WTC11 (cell line): ENCODE measurements around the gene SH2D1B. TPM values are rescaled to one million over a fixed set of nuclear protein-coding genes. Genes with fewer than 3 reads are reported as not detected.

Experiments used
- ATAC-seq: fragments of 200-7000 bp; cut with Tn5 transposase; 2 replicates; pipeline ENCODE4 v1.10.0; 2021; ENCODE audit warnings: mild to moderate bottlenecking, moderate library complexity
- CTCF ChIA-PET: fragments of 300-600 bp; sonication (Branson Sonifier 250); formaldehyde crosslinking; loops from one replicate; lab custom pipeline; 2021; ENCODE audit warnings: antibody characterized with exemption; lab: Charles Lee
- POLR2A ChIA-PET: fragments of 350-600 bp; sonication (Branson Sonifier 250); formaldehyde crosslinking; loops from one replicate; lab custom pipeline; 2021; ENCODE audit warnings: antibody characterized with exemption; lab: Charles Lee
- DNase-seq: peaks from one replicate; pipeline ENCODE4 v3.0.0; 2021; ENCODE audit warnings: low spot score
- H3K27ac Mint-ChIP-seq: 2 replicates; pipeline ENCODE4 v1.8.0; 2021; ENCODE audit warnings: mixed read lengths
- H3K27me3 Mint-ChIP-seq: 2 replicates; pipeline ENCODE4 v1.8.0; 2021; ENCODE audit warnings: low read depth, mild to moderate bottlenecking, moderate library complexity, mixed read lengths
- H3K36me3 Mint-ChIP-seq: 2 replicates; pipeline ENCODE4 v1.8.0; 2021; ENCODE audit warnings: mixed read lengths
- H3K4me1 Mint-ChIP-seq: 2 replicates; pipeline ENCODE4 v1.8.0; 2022; ENCODE audit warnings: mixed read lengths
- H3K4me3 Mint-ChIP-seq: 2 replicates; pipeline ENCODE4 v1.8.0; 2021; ENCODE audit warnings: mild to moderate bottlenecking, moderate library complexity, mixed read lengths
- H3K9me3 Mint-ChIP-seq: 2 replicates; pipeline ENCODE4 v1.8.0; 2021; ENCODE audit warnings: mixed read lengths
- ESRRA ChIP-seq: sonication (generic); formaldehyde crosslinking; IDR thresholded peaks from 2 replicates; pipeline ENCODE4 v1.8.1; 2022; ENCODE audit warnings: mild to moderate bottlenecking, missing genetic modification reagents, borderline replicate concordance
- FOXJ3 ChIP-seq: sonication (generic); formaldehyde crosslinking; IDR thresholded peaks from 2 replicates; pipeline ENCODE4 v1.9.0; 2021; ENCODE audit warnings: missing genetic modification reagents, mild to moderate bottlenecking, borderline replicate concordance
- JUN ChIP-seq: sonication (generic); formaldehyde crosslinking; IDR thresholded peaks from 2 replicates; pipeline ENCODE4 v1.8.0; 2023; ENCODE audit warnings: mild to moderate bottlenecking, missing genetic modification reagents
- MAX ChIP-seq: sonication (generic); formaldehyde crosslinking; IDR thresholded peaks from 2 replicates; pipeline ENCODE4 v1.8.0; 2022; ENCODE audit warnings: mild to moderate bottlenecking, missing genetic modification reagents
- MYBL2 ChIP-seq: sonication (generic); formaldehyde crosslinking; IDR thresholded peaks from 2 replicates; pipeline ENCODE4 v1.8.1; 2023; ENCODE audit warnings: mild to moderate bottlenecking, moderate library complexity, missing genetic modification reagents
- NFE2L1 ChIP-seq: sonication (generic); formaldehyde crosslinking; IDR thresholded peaks from 2 replicates; pipeline ENCODE4 v1.8.1; 2023; ENCODE audit warnings: missing genetic modification reagents
- NR1H2 ChIP-seq: sonication (generic); formaldehyde crosslinking; IDR thresholded peaks from 2 replicates; pipeline ENCODE4 v1.9.0; 2021; ENCODE audit warnings: mild to moderate bottlenecking, moderate library complexity, missing genetic modification reagents
- NR2C2 ChIP-seq: sonication (generic); formaldehyde crosslinking; IDR thresholded peaks from 2 replicates; pipeline ENCODE4 v1.8.0; 2022; ENCODE audit warnings: mild to moderate bottlenecking, missing genetic modification reagents
- NR3C1 ChIP-seq: sonication (generic); formaldehyde crosslinking; conservative IDR thresholded peaks from 2 replicates; pipeline ENCODE4 v1.8.1; 2023; ENCODE audit warnings: low read depth, mild to moderate bottlenecking, missing genetic modification reagents
- RELA ChIP-seq: sonication (generic); formaldehyde crosslinking; IDR thresholded peaks from 2 replicates; pipeline ENCODE4 v1.8.1; 2022; ENCODE audit warnings: missing genetic modification reagents, mild to moderate bottlenecking, borderline replicate concordance
- SMAD4 ChIP-seq: sonication (generic); formaldehyde crosslinking; IDR thresholded peaks from 2 replicates; pipeline ENCODE4 v1.8.0; 2022; ENCODE audit warnings: mild to moderate bottlenecking, missing genetic modification reagents
- SOX15 ChIP-seq: fragments of 250-450 bp; sonication (Bioruptor Pico); IDR thresholded peaks from 2 replicates; pipeline ENCODE4 v1.9.0; 2021; ENCODE audit warnings: mild to moderate bottlenecking
- TP53 ChIP-seq: sonication (generic); formaldehyde crosslinking; IDR thresholded peaks from 2 replicates; pipeline ENCODE4 v1.8.1; 2023; ENCODE audit warnings: mild to moderate bottlenecking, missing genetic modification reagents
- USF2 ChIP-seq: sonication (generic); formaldehyde crosslinking; IDR thresholded peaks from 2 replicates; pipeline ENCODE4 v1.8.1; 2023; ENCODE audit warnings: mild to moderate bottlenecking, missing genetic modification reagents, moderate library complexity
- ZNF232 ChIP-seq: sonication (generic); formaldehyde crosslinking; IDR thresholded peaks from 2 replicates; pipeline ENCODE4 v1.8.0; 2022; ENCODE audit warnings: mild to moderate bottlenecking, missing genetic modification reagents
- ZNF416 ChIP-seq: fragments of 250-450 bp; sonication (Bioruptor Pico); IDR thresholded peaks from 2 replicates; pipeline ENCODE4 v1.9.0; 2021; ENCODE audit warnings: mild to moderate bottlenecking, inconsistent platforms
- ZNF671 ChIP-seq: fragments of 250-450 bp; sonication (Bioruptor Pico); IDR thresholded peaks from 2 replicates; pipeline ENCODE4 v1.8.0; 2021; ENCODE audit warnings: mild to moderate bottlenecking
- total RNA-seq: library from RNA; stranded (reverse); gene quantifications from 3 replicates; pipeline ENCODE4 v1.2.3, GENCODE V29; 2021
- TF ChIP-seq, protein P1 (sequence below): sonication (generic); formaldehyde crosslinking; conservative IDR thresholded peaks from 2 replicates; pipeline ENCODE4 v1.8.1; 2022; ENCODE audit warnings: mild to moderate bottlenecking, missing genetic modification reagents
- TF ChIP-seq, protein P2 (sequence below): sonication (generic); formaldehyde crosslinking; IDR thresholded peaks from 2 replicates; pipeline ENCODE4 v1.8.0; 2023; ENCODE audit warnings: missing genetic modification reagents, mild to moderate bottlenecking, borderline replicate concordance
- TF ChIP-seq, protein P3 (sequence below): sonication (generic); formaldehyde crosslinking; IDR thresholded peaks from 2 replicates; pipeline ENCODE4 v1.8.1; 2023; ENCODE audit warnings: mild to moderate bottlenecking, missing genetic modification reagents, borderline replicate concordance
- TF ChIP-seq, protein P4 (sequence below): sonication (generic); formaldehyde crosslinking; IDR thresholded peaks from 2 replicates; pipeline ENCODE4 v1.8.0; 2022; ENCODE audit warnings: mild to moderate bottlenecking, missing genetic modification reagents

The SH2D1B gene
- total RNA-seq, 1 experiment from 2014 or later, result not detected

GRCh38 chr1:162406811-162407210, 5.1 kb downstream of the SH2D1B start (continued):
- TF ChIP-seq, protein P1, sequence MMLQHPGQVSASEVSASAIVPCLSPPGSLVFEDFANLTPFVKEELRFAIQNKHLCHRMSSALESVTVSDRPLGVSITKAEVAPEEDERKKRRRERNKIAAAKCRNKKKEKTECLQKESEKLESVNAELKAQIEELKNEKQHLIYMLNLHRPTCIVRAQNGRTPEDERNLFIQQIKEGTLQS (CRISPR knock-in tag), result no peak
- TF ChIP-seq RELA (CRISPR knock-in tag) (no peak), NFE2L1 (no peak), MYBL2 (no peak)

DNA sequence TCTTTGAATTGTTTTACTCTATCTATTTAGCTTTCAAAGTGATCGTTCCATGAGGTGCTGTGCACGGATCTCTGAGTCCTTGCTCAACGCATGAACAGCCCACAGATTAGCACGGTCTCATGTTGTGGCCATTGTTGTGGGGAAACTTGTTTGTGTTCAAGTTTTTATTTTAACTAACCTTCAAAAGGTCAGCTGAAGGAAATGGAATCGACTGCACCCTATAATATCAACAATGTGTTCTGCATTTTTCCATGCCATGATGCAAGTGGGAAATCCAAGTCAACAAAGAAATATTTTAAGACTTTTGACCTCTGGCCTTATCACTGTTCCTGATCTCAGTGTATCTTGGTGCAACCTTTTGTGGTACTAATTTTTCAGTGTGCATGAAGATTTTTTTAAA, 6.1 kb downstream of the SH2D1B start:
- no peaks in the 10 kb centered on the region for H3K27me3 Mint-ChIP-seq
- no peaks in the 10 kb centered on the region for H3K9me3 Mint-ChIP-seq
- DNase-seq, result no peak
- H3K4me3 Mint-ChIP-seq, result no peak overlapping the region
- H3K4me1 Mint-ChIP-seq, result peaks cover 2% of the 10 kb centered on the region; the same call in 1 of the 2 replicates
- no peak for TF ChIP-seq ZNF416 (CRISPR knock-in tag)
- no peak for TF ChIP-seq JUN (CRISPR knock-in tag)
- no peak for TF ChIP-seq SMAD4 (CRISPR knock-in tag)
- TF ChIP-seq, protein P2, sequence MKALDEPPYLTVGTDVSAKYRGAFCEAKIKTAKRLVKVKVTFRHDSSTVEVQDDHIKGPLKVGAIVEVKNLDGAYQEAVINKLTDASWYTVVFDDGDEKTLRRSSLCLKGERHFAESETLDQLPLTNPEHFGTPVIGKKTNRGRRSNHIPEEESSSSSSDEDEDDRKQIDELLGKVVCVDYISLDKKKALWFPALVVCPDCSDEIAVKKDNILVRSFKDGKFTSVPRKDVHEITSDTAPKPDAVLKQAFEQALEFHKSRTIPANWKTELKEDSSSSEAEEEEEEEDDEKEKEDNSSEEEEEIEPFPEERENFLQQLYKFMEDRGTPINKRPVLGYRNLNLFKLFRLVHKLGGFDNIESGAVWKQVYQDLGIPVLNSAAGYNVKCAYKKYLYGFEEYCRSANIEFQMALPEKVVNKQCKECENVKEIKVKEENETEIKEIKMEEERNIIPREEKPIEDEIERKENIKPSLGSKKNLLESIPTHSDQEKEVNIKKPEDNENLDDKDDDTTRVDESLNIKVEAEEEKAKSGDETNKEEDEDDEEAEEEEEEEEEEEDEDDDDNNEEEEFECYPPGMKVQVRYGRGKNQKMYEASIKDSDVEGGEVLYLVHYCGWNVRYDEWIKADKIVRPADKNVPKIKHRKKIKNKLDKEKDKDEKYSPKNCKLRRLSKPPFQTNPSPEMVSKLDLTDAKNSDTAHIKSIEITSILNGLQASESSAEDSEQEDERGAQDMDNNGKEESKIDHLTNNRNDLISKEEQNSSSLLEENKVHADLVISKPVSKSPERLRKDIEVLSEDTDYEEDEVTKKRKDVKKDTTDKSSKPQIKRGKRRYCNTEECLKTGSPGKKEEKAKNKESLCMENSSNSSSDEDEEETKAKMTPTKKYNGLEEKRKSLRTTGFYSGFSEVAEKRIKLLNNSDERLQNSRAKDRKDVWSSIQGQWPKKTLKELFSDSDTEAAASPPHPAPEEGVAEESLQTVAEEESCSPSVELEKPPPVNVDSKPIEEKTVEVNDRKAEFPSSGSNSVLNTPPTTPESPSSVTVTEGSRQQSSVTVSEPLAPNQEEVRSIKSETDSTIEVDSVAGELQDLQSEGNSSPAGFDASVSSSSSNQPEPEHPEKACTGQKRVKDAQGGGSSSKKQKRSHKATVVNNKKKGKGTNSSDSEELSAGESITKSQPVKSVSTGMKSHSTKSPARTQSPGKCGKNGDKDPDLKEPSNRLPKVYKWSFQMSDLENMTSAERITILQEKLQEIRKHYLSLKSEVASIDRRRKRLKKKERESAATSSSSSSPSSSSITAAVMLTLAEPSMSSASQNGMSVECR (CRISPR knock-in tag), result no peak
- TF ChIP-seq USF2, result no peak
- TF ChIP-seq MAX (CRISPR knock-in tag), result no peak
- TF ChIP-seq, protein P3, sequence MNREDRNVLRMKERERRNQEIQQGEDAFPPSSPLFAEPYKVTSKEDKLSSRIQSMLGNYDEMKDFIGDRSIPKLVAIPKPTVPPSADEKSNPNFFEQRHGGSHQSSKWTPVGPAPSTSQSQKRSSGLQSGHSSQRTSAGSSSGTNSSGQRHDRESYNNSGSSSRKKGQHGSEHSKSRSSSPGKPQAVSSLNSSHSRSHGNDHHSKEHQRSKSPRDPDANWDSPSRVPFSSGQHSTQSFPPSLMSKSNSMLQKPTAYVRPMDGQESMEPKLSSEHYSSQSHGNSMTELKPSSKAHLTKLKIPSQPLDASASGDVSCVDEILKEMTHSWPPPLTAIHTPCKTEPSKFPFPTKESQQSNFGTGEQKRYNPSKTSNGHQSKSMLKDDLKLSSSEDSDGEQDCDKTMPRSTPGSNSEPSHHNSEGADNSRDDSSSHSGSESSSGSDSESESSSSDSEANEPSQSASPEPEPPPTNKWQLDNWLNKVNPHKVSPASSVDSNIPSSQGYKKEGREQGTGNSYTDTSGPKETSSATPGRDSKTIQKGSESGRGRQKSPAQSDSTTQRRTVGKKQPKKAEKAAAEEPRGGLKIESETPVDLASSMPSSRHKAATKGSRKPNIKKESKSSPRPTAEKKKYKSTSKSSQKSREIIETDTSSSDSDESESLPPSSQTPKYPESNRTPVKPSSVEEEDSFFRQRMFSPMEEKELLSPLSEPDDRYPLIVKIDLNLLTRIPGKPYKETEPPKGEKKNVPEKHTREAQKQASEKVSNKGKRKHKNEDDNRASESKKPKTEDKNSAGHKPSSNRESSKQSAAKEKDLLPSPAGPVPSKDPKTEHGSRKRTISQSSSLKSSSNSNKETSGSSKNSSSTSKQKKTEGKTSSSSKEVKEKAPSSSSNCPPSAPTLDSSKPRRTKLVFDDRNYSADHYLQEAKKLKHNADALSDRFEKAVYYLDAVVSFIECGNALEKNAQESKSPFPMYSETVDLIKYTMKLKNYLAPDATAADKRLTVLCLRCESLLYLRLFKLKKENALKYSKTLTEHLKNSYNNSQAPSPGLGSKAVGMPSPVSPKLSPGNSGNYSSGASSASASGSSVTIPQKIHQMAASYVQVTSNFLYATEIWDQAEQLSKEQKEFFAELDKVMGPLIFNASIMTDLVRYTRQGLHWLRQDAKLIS, result no peak
- no peak for TF ChIP-seq ZNF232 (CRISPR knock-in tag)
- no peak for TF ChIP-seq NR3C1
- TF ChIP-seq FOXJ3 (CRISPR knock-in tag), result no peak
- TF ChIP-seq ZNF671 (CRISPR knock-in tag), result no peak
- TF ChIP-seq NR1H2 (CRISPR knock-in tag), result no peak
- TF ChIP-seq TP53 (CRISPR knock-in tag), result no peak
- TF ChIP-seq NFE2L1, result no peak
- no peak for TF ChIP-seq RELA (CRISPR knock-in tag)
- TF ChIP-seq NR2C2, result no peak
- TF ChIP-seq, protein P4, sequence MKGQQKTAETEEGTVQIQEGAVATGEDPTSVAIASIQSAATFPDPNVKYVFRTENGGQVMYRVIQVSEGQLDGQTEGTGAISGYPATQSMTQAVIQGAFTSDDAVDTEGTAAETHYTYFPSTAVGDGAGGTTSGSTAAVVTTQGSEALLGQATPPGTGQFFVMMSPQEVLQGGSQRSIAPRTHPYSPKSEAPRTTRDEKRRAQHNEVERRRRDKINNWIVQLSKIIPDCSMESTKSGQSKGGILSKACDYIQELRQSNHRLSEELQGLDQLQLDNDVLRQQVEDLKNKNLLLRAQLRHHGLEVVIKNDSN (CRISPR knock-in tag), result no peak
- no peak for TF ChIP-seq ESRRA
- TF ChIP-seq SOX15 (CRISPR knock-in tag), result no peak
- H3K36me3 Mint-ChIP-seq, result no peaks in the 10 kb centered on the region
- POLR2A ChIA-PET, result no interaction called here
- no peak overlapping the region for H3K27ac Mint-ChIP-seq
- CTCF ChIA-PET, result interaction anchor here (2.8 kb wide), 1 partner anchor 349 kb away, joined by 6 read pairs; no protein-coding TSS in a partner anchor
- ATAC-seq, result no peak
